Trophoblast cell (in vitro differentiated cells and primary cell): ENCODE results near the gene KCNK13.
A peak's percentile ranks its signal among the peaks of the same experiment; 100 is the strongest.

Experiments used
- DNase-seq, 2 donors: peaks; one replicate each; pipeline ENCODE4 v3.0.0-alpha.2; 2016
- H2AFZ ChIP-seq: 2 replicates; pipeline ENCODE4 v1.6.1; 2013; ENCODE audit warnings: low read length, moderate library complexity, mild to moderate bottlenecking; ENCODE audit not compliant: insufficient read depth, poor library complexity
- H2AK5ac ChIP-seq: 2 replicates; pipeline ENCODE4 v1.6.1; 2013; ENCODE audit warnings: mild to moderate bottlenecking, low read length
- H2BK120ac ChIP-seq: 2 replicates; pipeline ENCODE4 v1.6.1; 2013; ENCODE audit warnings: low read length, mild to moderate bottlenecking, moderate library complexity; ENCODE audit not compliant: insufficient read depth, poor library complexity
- H2BK12ac ChIP-seq: 2 replicates; pipeline ENCODE4 v1.6.1; 2013; ENCODE audit warnings: mild to moderate bottlenecking, low read length, moderate library complexity
- H2BK5ac ChIP-seq: 2 replicates; pipeline ENCODE4 v1.6.1; 2013; ENCODE audit warnings: low read length, low read depth, moderate library complexity, mild to moderate bottlenecking; ENCODE audit not compliant: poor library complexity
- H3K14ac ChIP-seq: 2 replicates; pipeline ENCODE4 v1.6.1; 2013; ENCODE audit warnings: mild to moderate bottlenecking, low read length
- H3K18ac ChIP-seq: 2 replicates; pipeline ENCODE4 v1.6.1; 2013; ENCODE audit warnings: mild to moderate bottlenecking, low read length
- H3K23ac ChIP-seq: 2 replicates; pipeline ENCODE4 v1.6.1; 2013; ENCODE audit warnings: low read length
- H3K27ac ChIP-seq: 2 replicates; pipeline ENCODE4 v1.5.1; 2013; ENCODE audit warnings: low read depth, mild to moderate bottlenecking, inconsistent platforms, low read length, moderate library complexity
- H3K27me3 ChIP-seq: 2 replicates; pipeline ENCODE4 v1.6.1; 2013; ENCODE audit warnings: inconsistent platforms, mild to moderate bottlenecking, low read length, moderate library complexity; ENCODE audit not compliant: insufficient read depth
- H3K36me3 ChIP-seq, 2 experiments: 1 replicate in 1 of 2; 2 replicates in 1 of 2; pipeline ENCODE4 v1.6.1; 2013; ENCODE audit warnings: low read length in 2 of 2, mild to moderate bottlenecking in 2 of 2, moderate library complexity in 1 of 2; ENCODE audit not compliant: insufficient read depth in 2 of 2, control insufficient read depth in 1 of 2
- H3K4ac ChIP-seq: 2 replicates; pipeline ENCODE4 v1.6.1; 2013; ENCODE audit warnings: low read depth, mild to moderate bottlenecking, low read length, moderate library complexity
- H3K4me1 ChIP-seq, 2 experiments: 1 replicate in 1 of 2; 2 replicates in 1 of 2; pipeline ENCODE4 v1.6.1; 2013; ENCODE audit warnings: low read length in 2 of 2, mild to moderate bottlenecking in 2 of 2, moderate library complexity in 1 of 2; ENCODE audit not compliant: insufficient read depth in 2 of 2, control insufficient read depth in 1 of 2
- H3K4me2 ChIP-seq: 2 replicates; pipeline ENCODE4 v1.6.1; 2013; ENCODE audit warnings: inconsistent platforms, mild to moderate bottlenecking, low read length, moderate library complexity
- H3K4me3 ChIP-seq: 2 replicates; pipeline ENCODE4 v1.5.1; 2013; ENCODE audit warnings: mild to moderate bottlenecking, low read depth, low read length, inconsistent platforms
- H3K79me1 ChIP-seq: one replicate; pipeline ENCODE4 v1.6.1; 2013; ENCODE audit warnings: low read length
- H3K79me2 ChIP-seq: 2 replicates; pipeline ENCODE4 v1.6.1; 2013; ENCODE audit warnings: low read length, mild to moderate bottlenecking; ENCODE audit not compliant: control insufficient read depth, insufficient read depth, poor library complexity
- H3K9ac ChIP-seq: 2 replicates; pipeline ENCODE4 v1.6.1; 2013; ENCODE audit warnings: mild to moderate bottlenecking, low read length
- H3K9me3 ChIP-seq: 2 replicates; pipeline ENCODE4 v1.6.1; 2013; ENCODE audit warnings: low read depth, mild to moderate bottlenecking, control low read depth, inconsistent platforms, low read length; ENCODE audit not compliant: insufficient read depth
- H4K12ac ChIP-seq: 2 replicates; pipeline ENCODE4 v1.6.1; 2013; ENCODE audit warnings: low read depth, mild to moderate bottlenecking, low read length, moderate library complexity
- H4K8ac ChIP-seq: 2 replicates; pipeline ENCODE4 v1.6.1; 2013; ENCODE audit warnings: low read depth, mild to moderate bottlenecking, low read length, moderate library complexity
- H4K91ac ChIP-seq: one replicate; pipeline ENCODE4 v1.6.1; 2013; ENCODE audit warnings: low read depth, mild to moderate bottlenecking, low read length, moderate library complexity
- WGBS: extraction: QIAGEN DNeasy Blood & Tissue Kit; methylation state at CpG from one replicate; pipeline ENCODE4 v1.1.7; 2013; ENCODE audit warnings: missing lambda C conversion rate; ENCODE audit not compliant: insufficient read length, insufficient coverage; ENCODE audit errors: extremely low coverage; 5-methylcytosine and 5-hydroxymethylcytosine counted together

KCNK13 gene

DNA sequence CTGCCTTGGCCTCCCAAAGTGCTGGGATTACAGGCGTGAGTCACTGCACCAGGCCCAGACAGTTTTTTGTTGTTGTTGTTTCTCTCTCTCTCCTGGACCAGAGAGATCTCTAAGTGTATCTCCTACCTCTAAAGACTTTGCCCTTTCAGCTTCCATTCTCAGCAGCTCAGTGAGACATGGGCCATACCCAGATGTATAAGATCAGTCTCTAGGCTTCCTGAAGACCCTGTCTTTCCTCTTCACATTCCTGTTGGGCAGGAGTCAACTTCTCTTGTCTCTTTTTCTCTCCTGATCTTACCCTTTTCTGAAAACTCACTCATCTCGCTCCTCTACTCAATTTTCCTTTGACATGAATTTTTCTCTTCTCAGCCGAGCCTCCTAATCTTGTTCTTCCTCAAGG, 42.0 kb downstream of the KCNK13 start:
- Histone ChIP-seq H3K27ac (no peak overlapping the region), H3K79me1 (no peaks in the 10 kb centered on the region), H3K9me3 (no peaks in the 10 kb centered on the region), H3K4me3 (no peak overlapping the region), H2AK5ac (no peak overlapping the region), H3K23ac (no peak overlapping the region), H2BK120ac (no peak overlapping the region), H2BK5ac (no peak overlapping the region), H2AFZ (no peak overlapping the region), H2BK12ac (no peak overlapping the region), H3K4me2 (no peak overlapping the region), H3K36me3 (no peaks in the 10 kb centered on the region), H4K8ac (no peak overlapping the region), H3K18ac (no peak overlapping the region), H4K91ac (no peak overlapping the region), H3K79me2 (no peaks in the 10 kb centered on the region), H3K4me1 (no peaks in the 10 kb centered on the region), H3K9ac (no peak overlapping the region), H3K4ac (no peak overlapping the region), H3K27me3 (no peaks in the 10 kb centered on the region), H3K14ac (no peak overlapping the region), H4K12ac (no peak overlapping the region)
- 100% methylated on average over 1 of the region's 3 CpGs for WGBS
- DNase-seq = no peak

DNA sequence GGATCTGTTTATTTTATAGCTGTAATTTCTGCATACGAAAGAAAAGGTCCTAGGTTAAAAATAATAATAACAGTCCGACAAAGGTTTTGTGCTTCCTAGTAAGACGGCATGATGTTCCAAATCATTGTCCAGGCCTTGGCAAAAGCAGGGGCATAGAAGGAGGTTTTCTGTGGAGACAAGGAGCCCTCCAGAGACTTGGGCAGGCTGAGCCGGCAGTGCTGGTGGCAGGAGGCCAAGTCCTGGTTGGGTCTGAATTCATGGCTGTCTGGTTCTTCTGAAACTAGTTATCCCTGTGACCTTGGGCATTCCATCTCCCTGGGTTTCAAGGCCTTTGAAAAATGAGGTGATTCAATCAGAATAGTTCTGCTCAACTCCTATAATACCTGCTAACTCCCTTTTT, 44.0 kb downstream of the KCNK13 start:
- WGBS = no CpG with 5 or more reads among the region's 4 CpGs
- Histone ChIP-seq H4K91ac (no peak overlapping the region), H3K4me1 (no peaks in the 10 kb centered on the region), H3K27me3 (no peaks in the 10 kb centered on the region), H3K18ac (no peak overlapping the region), H4K8ac (no peak overlapping the region), H3K27ac (no peak overlapping the region), H2BK12ac (no peak overlapping the region), H3K9me3 (no peaks in the 10 kb centered on the region), H3K79me1 (no peaks in the 10 kb centered on the region), H3K14ac (no peak overlapping the region), H4K12ac (no peak overlapping the region), H3K36me3 (no peaks in the 10 kb centered on the region), H2BK120ac (no peak overlapping the region), H3K4ac (no peak overlapping the region), H3K9ac (no peak overlapping the region), H2AK5ac (no peak overlapping the region), H2BK5ac (no peak overlapping the region), H3K4me3 (no peak overlapping the region), H3K23ac (no peak overlapping the region), H3K79me2 (no peaks in the 10 kb centered on the region), H2AFZ (no peak overlapping the region), H3K4me2 (no peak overlapping the region)
- no peak for DNase-seq

DNA sequence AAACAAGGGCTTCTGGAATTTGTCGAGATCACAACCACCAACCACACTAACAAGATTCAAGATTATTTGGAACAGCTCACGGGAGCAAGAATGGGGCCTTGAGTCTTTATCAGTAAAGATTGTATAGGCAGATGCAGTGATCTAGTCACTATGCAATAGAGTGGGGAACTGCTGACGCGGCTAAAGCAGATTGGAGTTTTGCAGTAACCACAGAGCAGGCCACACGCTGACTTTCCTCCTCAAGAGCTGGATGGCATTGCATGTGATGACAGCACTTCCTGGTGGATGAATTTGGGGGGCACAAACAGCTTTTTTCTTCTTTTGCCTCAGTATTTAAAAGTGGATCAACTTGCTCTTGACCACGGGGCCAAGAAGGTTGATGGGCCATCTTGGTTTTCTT, 46.0 kb downstream of the KCNK13 start:
- Histone ChIP-seq H2AFZ (no peak overlapping the region), H3K14ac (no peak overlapping the region), H3K27me3 (no peaks in the 10 kb centered on the region), H4K12ac (no peak overlapping the region), H3K79me1 (no peaks in the 10 kb centered on the region), H4K8ac (no peak overlapping the region), H3K23ac (no peak overlapping the region), H2AK5ac (no peak overlapping the region), H3K27ac (no peak overlapping the region), H3K4ac (no peak overlapping the region), H3K9me3 (no peaks in the 10 kb centered on the region), H2BK120ac (no peak overlapping the region), H3K9ac (no peak overlapping the region), H2BK5ac (no peak overlapping the region), H3K36me3 (no peaks in the 10 kb centered on the region), H4K91ac (no peak overlapping the region), H3K4me3 (no peak overlapping the region), H3K4me1 (peaks cover 2 to 3% of the 10 kb centered on the region in 2 experiments), H3K79me2 (no peaks in the 10 kb centered on the region), H3K4me2 (no peak overlapping the region), H3K18ac (no peak overlapping the region), H2BK12ac (no peak overlapping the region)
- DNase-seq = no peak
- no CpG with 5 or more reads among the region's 6 CpGs for WGBS

DNA sequence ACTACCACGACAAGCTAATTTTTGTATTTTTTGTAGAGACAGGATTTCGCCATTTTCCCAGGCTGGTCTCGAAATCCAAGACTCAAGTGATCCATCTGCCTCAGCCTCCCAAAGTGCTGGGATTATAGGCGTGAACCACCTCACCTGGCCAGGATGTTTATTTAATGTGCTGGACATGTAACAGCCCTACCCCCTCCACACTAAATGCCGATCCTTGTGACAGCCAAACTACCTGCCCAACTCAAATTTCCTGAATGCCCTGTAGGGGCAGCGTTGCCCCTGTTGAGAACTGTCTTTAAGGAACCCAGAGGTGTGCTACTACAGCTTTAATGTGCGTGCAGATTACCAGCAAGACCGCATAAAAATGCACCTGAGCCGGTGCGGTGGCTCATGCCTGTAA, 48.1 kb downstream of the KCNK13 start:
- WGBS = no CpG with 5 or more reads among the region's 10 CpGs
- H3K4me1 ChIP-seq = peaks cover 2 to 3% of the 10 kb centered on the region in 2 experiments
- peak; percentile 48 to 64 for DNase-seq
- H2AK5ac ChIP-seq = no peak overlapping the region
- no peak overlapping the region for H3K4me2 ChIP-seq
- no peak overlapping the region for H2AFZ ChIP-seq
- H4K91ac ChIP-seq = no peak overlapping the region
- no peak overlapping the region for H4K12ac ChIP-seq
- H3K14ac ChIP-seq = no peak overlapping the region
- H2BK120ac ChIP-seq = no peak overlapping the region
- H3K23ac ChIP-seq = no peak overlapping the region
- no peak overlapping the region for H4K8ac ChIP-seq
- no peak overlapping the region for H2BK5ac ChIP-seq
- H3K18ac ChIP-seq = no peak overlapping the region
- H3K27me3 ChIP-seq = no peaks in the 10 kb centered on the region
- no peak overlapping the region for H3K4me3 ChIP-seq
- no peak overlapping the region for H3K27ac ChIP-seq
- no peak overlapping the region for H2BK12ac ChIP-seq
- no peaks in the 10 kb centered on the region for H3K9me3 ChIP-seq
- no peak overlapping the region for H3K4ac ChIP-seq
- no peak overlapping the region for H3K9ac ChIP-seq
- no peaks in the 10 kb centered on the region for H3K79me2 ChIP-seq
- no peaks in the 10 kb centered on the region for H3K36me3 ChIP-seq
- no peaks in the 10 kb centered on the region for H3K79me1 ChIP-seq
